Measurements from ENCODE around the gene CPEB3.

The CPEB3 gene

DNA sequence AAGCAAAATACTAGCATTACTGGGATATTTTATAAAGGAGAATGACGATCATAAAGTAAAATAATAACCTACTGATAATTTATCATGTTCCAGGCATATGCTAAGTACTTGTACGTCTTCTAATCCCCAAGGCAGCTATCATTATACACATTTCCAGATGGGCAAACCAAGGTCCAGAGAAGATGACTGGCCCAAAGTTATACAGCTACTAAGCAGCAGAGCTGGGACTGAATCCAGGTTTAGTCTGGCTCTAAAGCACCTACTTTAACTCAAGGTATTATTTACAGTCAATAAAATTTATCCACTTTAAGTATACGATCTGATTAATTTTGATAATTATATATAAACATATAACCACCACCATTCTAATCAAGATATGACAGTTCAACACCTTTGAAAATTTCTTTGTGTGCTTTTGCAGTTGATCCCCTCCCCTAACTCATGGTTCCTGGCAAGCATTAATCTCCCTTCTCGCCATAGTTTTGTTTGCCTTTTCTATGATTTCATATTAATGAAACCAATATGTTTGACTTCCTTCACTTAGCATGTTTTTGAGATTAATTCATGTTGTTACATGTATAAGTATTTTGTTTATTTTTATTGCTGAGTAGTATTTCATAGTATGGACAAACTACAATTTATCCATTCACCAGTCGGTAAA lies 126.7 kb downstream of the CPEB3 start:
- H3K36me3 ChIP-seq (ENCODE audit: insufficient read depth, low read length): peaks cover 5% of the 10 kb centered on the region; the same call in 1 of the 2 replicates
- DNase-seq (no peak), ATAC-seq (ENCODE audit: insufficient read depth, low read depth) (no peak)
- no peak overlapping the region for H3K4me2 ChIP-seq (ENCODE audit: insufficient read depth, low read length)
- no peak overlapping the region for H2AFZ ChIP-seq (ENCODE audit: low read depth, low read length)
- H3K4me1 ChIP-seq (ENCODE audit: insufficient read depth, low read length): no peaks in the 10 kb centered on the region
- no peaks in the 10 kb centered on the region for H3K27me3 ChIP-seq (ENCODE audit: insufficient read depth, low read length, poor library complexity)
- no peak overlapping the region for H3K27ac ChIP-seq (ENCODE audit: low read length)
- peaks cover 12% of the 10 kb centered on the region for H3K9me3 ChIP-seq (ENCODE audit: insufficient read depth, low read length, severe bottlenecking)
- TF ChIP-seq EZH2 (IDR thresholded peaks at IDR 0.05; ENCODE audit: borderline replicate concordance, low read depth, low read length, severe bottlenecking) (no peak), CTCF (IDR thresholded peaks at IDR 0.05; ENCODE audit: borderline replicate concordance, extremely low read depth, low read length, poor library complexity, severe bottlenecking) (no peak)
- no peak overlapping the region for H3K4me3 ChIP-seq (ENCODE audit: low read depth in 1 of 2, low read length in 2 of 2)
- no peak overlapping the region for H3K9ac ChIP-seq (ENCODE audit: low read depth, low read length)
- no peaks in the 10 kb centered on the region for H4K20me1 ChIP-seq (ENCODE audit: insufficient read depth, low read length)
- H3K79me2 ChIP-seq (ENCODE audit: insufficient read depth, low read length): no peaks in the 10 kb centered on the region

DNA sequence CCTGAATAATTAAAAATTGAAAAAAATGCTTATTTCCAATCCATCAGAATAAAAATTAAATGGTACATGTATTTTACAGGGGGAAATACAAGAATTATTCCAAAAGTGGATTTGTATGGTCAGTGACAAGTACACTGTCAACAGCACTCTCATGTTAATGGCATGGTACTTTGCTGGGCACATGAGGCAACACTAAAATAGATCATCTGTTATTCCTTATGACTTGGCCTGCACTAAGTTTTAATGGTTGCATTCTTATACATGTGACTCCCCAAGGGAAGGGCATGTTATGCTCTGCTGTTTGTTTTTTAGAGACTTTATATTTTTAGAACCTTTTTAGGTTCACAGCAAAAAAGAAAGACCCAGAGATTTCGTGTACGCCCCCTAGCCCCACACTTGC lies 128.3 kb downstream of the CPEB3 start:
- no peak for TF ChIP-seq CTCF (IDR thresholded peaks at IDR 0.05; ENCODE audit: borderline replicate concordance, extremely low read depth, low read length, poor library complexity, severe bottlenecking)
- TF ChIP-seq EZH2 (IDR thresholded peaks at IDR 0.05; ENCODE audit: borderline replicate concordance, low read depth, low read length, severe bottlenecking): no peak
- H3K9ac ChIP-seq (ENCODE audit: low read depth, low read length): no peak overlapping the region
- no peak overlapping the region for H3K4me2 ChIP-seq (ENCODE audit: insufficient read depth, low read length)
- ATAC-seq (ENCODE audit: insufficient read depth, low read depth) (no peak), DNase-seq (no peak)
- no peak overlapping the region for H3K27ac ChIP-seq (ENCODE audit: low read length)
- H3K4me3 ChIP-seq (ENCODE audit: low read depth in 1 of 2, low read length in 2 of 2): no peak overlapping the region
- peaks cover 10% of the 10 kb centered on the region for H3K9me3 ChIP-seq (ENCODE audit: insufficient read depth, low read length, severe bottlenecking)
- H2AFZ ChIP-seq (ENCODE audit: low read depth, low read length): no peak overlapping the region
- H3K79me2 ChIP-seq (ENCODE audit: insufficient read depth, low read length): no peaks in the 10 kb centered on the region
- H3K27me3 ChIP-seq (ENCODE audit: insufficient read depth, low read length, poor library complexity): no peaks in the 10 kb centered on the region
- H3K36me3 ChIP-seq (ENCODE audit: insufficient read depth, low read length): peaks cover 5% of the 10 kb centered on the region; the same call in 1 of the 2 replicates
- H3K4me1 ChIP-seq (ENCODE audit: insufficient read depth, low read length): no peaks in the 10 kb centered on the region
- no peaks in the 10 kb centered on the region for H4K20me1 ChIP-seq (ENCODE audit: insufficient read depth, low read length)

DNA sequence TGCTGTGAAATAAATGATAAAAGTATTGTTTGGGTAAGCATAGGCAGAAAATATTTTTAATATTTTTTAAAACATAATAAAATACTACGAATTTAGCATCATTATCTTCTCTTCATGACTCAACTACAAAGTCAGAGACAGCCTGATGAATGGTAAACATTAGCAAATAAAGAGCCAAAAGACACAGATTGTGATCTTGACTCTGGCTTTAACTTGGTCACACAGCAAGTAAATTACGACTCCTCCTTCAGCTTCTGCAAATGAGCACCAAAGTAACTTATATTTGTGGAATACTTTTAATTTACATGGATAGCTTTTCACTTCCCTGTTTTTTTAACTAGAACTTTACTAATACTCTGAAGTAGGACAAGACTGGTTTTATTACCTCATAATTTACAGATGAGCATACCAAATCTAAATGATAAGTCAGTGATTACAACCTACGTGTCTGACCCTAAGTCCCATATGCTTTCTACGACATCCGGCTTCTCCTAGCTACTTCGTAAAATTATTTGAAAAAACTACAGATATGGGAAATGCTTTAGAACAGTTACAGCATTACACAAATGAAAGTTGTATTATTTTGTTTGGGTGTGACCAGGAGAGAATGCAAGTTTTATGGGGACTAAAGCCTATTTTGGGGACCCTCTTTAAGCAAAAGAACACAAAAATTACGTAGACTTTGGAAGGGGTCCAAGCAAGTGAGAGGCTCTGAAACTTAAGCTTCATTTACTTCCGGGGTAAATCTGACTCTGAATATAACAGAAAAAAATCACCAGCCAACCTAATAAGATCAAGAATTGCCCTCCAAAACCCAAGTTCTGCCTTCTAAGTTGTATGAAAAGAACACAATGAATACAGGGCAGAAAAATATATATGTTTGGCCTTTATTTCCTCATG lies 133.8 kb downstream of the CPEB3 start:
- ATAC-seq (ENCODE audit: insufficient read depth, low read depth) (no peak), DNase-seq (no peak)
- Histone ChIP-seq H3K27me3 (ENCODE audit: insufficient read depth, low read length, poor library complexity) (no peaks in the 10 kb centered on the region), H3K4me2 (ENCODE audit: insufficient read depth, low read length) (no peak overlapping the region), H3K36me3 (ENCODE audit: insufficient read depth, low read length) (no peaks in the 10 kb centered on the region), H3K27ac (ENCODE audit: low read length) (no peak overlapping the region), H3K9ac (ENCODE audit: low read depth, low read length) (no peak overlapping the region), H3K9me3 (ENCODE audit: insufficient read depth, low read length, severe bottlenecking) (no peaks in the 10 kb centered on the region), H3K4me3 (ENCODE audit: low read depth in 1 of 2, low read length in 2 of 2) (no peak overlapping the region), H4K20me1 (ENCODE audit: insufficient read depth, low read length) (no peaks in the 10 kb centered on the region), H2AFZ (ENCODE audit: low read depth, low read length) (no peak overlapping the region), H3K4me1 (ENCODE audit: insufficient read depth, low read length) (no peaks in the 10 kb centered on the region), H3K79me2 (ENCODE audit: insufficient read depth, low read length) (no peaks in the 10 kb centered on the region)
- TF ChIP-seq EZH2 (IDR thresholded peaks at IDR 0.05; ENCODE audit: borderline replicate concordance, low read depth, low read length, severe bottlenecking) (no peak), CTCF (IDR thresholded peaks at IDR 0.05; ENCODE audit: borderline replicate concordance, extremely low read depth, low read length, poor library complexity, severe bottlenecking) (no peak)
